Neural progenitor cell (in vitro differentiated cells): ENCODE results near the gene FOXJ3.

ENCODE experiments used
- EZH2 ChIP-seq: fragments of 200-600 bp; sonication (generic); IDR thresholded peaks from 2 replicates; pipeline ENCODE4 v1.6.1; 2017; ENCODE audit warnings: antibody characterized with exemption, mild to moderate bottlenecking, moderate library complexity
- TF ChIP-seq, protein P1 (sequence below): fragments of 200-600 bp; sonication (generic); IDR thresholded peaks from 2 replicates; pipeline ENCODE4 v1.5.1; 2017; ENCODE audit warnings: antibody characterized with exemption, mild to moderate bottlenecking

DNA sequence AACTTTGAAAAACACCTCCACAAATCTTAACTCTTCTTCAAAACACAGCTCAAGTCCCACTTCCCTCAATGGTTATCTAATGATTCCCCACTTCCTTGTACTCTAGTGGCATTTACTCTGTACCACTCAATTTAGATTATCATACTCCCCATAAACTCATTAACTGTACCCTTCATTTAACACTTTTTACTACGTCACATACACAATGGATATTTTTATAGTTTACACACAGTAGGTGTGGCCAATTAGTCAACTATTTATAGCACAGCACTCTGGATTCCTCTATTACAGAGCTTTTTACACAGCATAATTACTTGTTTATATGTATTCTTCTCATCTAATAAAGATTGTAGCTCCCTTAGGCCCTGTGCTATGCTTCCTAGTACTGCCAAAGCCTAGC is 62.1 kb downstream of the FOXJ3 start:
- no peak for TF ChIP-seq EZH2
- TF ChIP-seq, protein P1, sequence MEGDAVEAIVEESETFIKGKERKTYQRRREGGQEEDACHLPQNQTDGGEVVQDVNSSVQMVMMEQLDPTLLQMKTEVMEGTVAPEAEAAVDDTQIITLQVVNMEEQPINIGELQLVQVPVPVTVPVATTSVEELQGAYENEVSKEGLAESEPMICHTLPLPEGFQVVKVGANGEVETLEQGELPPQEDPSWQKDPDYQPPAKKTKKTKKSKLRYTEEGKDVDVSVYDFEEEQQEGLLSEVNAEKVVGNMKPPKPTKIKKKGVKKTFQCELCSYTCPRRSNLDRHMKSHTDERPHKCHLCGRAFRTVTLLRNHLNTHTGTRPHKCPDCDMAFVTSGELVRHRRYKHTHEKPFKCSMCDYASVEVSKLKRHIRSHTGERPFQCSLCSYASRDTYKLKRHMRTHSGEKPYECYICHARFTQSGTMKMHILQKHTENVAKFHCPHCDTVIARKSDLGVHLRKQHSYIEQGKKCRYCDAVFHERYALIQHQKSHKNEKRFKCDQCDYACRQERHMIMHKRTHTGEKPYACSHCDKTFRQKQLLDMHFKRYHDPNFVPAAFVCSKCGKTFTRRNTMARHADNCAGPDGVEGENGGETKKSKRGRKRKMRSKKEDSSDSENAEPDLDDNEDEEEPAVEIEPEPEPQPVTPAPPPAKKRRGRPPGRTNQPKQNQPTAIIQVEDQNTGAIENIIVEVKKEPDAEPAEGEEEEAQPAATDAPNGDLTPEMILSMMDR: no peak
